ENCODE data around the gene CEP164.

Gene CEP164

GRCh38 chr11:117428856-117429229, 101.2 kb downstream of the CEP164 start:
- ChIA-PET POLR2A (no interaction called here), CTCF (interaction anchor here (0.6 kb wide), 2 partner anchors 183 to 1292 kb away, joined by 3 read pairs; no protein-coding TSS in a partner anchor)
- Histone ChIP-seq H3K27ac (ENCODE audit: extremely low read depth, low read depth, low read length) (no peak overlapping the region), H3K9me3 (ENCODE audit: control insufficient read depth, insufficient read depth, low read depth, low read length) (no peaks in the 10 kb centered on the region), H3K4me3 (ENCODE audit: low read depth, low read length) (no peak overlapping the region), H3K36me3 (ENCODE audit: control insufficient read depth in 2 of 2, insufficient read depth in 1 of 2, low read length in 2 of 2) (no peaks in the 10 kb centered on the region), H3K4me1 (ENCODE audit: control insufficient read depth, insufficient read depth, low read length) (no peaks in the 10 kb centered on the region)
- TF ChIP-seq ZNF10 (tag by site-specific recombination; IDR thresholded peaks at IDR 0.05) (no peak), PATZ1 (tag by site-specific recombination; IDR thresholded peaks at IDR 0.05) (no peak), ZNF223 (tag by site-specific recombination; IDR thresholded peaks at IDR 0.05) (no peak), SP7 (tag by site-specific recombination; IDR thresholded peaks at IDR 0.05) (no peak), ZNF146 (tag by site-specific recombination; IDR thresholded peaks at IDR 0.05) (no peak), ZNF266 (tag by site-specific recombination; IDR thresholded peaks at IDR 0.05; ENCODE audit: low read depth) (no peak), AEBP2 (tag by site-specific recombination; IDR thresholded peaks at IDR 0.05; ENCODE audit: borderline replicate concordance) (no peak), ZSCAN18 (tag by site-specific recombination; IDR thresholded peaks at IDR 0.05) (no peak), ZFP69B (tag by site-specific recombination; IDR thresholded peaks at IDR 0.05) (no peak), MEIS1 (CRISPR knock-in tag; IDR thresholded peaks at IDR 0.05; ENCODE audit: borderline replicate concordance) (no peak), ZBTB21 (tag by site-specific recombination; IDR thresholded peaks at IDR 0.05) (no peak), ZBTB49 (tag by site-specific recombination; IDR thresholded peaks at IDR 0.05; ENCODE audit: low read depth) (no peak), ZNF701 (tag by site-specific recombination; IDR thresholded peaks at IDR 0.05) (no peak), ZFHX2 (tag by site-specific recombination; conservative IDR thresholded peaks at IDR 0.05) (no peak), ZNF133 (tag by site-specific recombination; IDR thresholded peaks at IDR 0.05) (no peak), BCL6B (tag by site-specific recombination; IDR thresholded peaks at IDR 0.05) (no peak), KLF17 (tag by site-specific recombination; IDR thresholded peaks at IDR 0.05) (no peak), ZNF530 (tag by site-specific recombination; IDR thresholded peaks at IDR 0.05; ENCODE audit: low read depth) (no peak), REST (tag by site-specific recombination; IDR thresholded peaks at IDR 0.05) (no peak)

All from HEK293 (cell line).